ENCODE data around the gene SLC66A2. TPM values are rescaled to one million over a fixed set of nuclear protein-coding genes. Genes with fewer than 3 reads are reported as not detected.

Gene SLC66A2
- total RNA-seq, 1 donor, result 23.3 TPM

- no peak for TF ChIP-seq CTCF (IDR thresholded peaks at IDR 0.05; ENCODE audit: insufficient read depth, low read depth, low read length)
- no peak overlapping the region for H3K4me3 ChIP-seq (ENCODE audit: low read depth, low read length)
- no peak for DNase-seq (ENCODE audit: low read depth)
Measured at GRCh38 chr18:79852561-79853302, 98.7 kb downstream of the SLC66A2 start.

Other genes starting within 250 kb of the SLC66A2 start
- gene KCNG2, start 153.7 kb downstream of the SLC66A2 start, total RNA-seq, result under 0.01 and 0.64 TPM in 2 replicates
- gene HSBP1L1, start 13.0 kb upstream of the SLC66A2 start, total RNA-seq, result 13.5 and 22.0 TPM in 2 replicates
- gene TXNL4A, start 36.9 kb upstream of the SLC66A2 start, total RNA-seq, result 46.6 and 59.9 TPM in 2 replicates
- gene RBFA, start 82.8 kb upstream of the SLC66A2 start, total RNA-seq, result 22.5 and 27.4 TPM in 2 replicates
- 23.3 and 24.5 TPM in 2 replicates for gene ADNP2, start 157.6 kb upstream of the SLC66A2 start, total RNA-seq

Data from fibroblast of villous mesenchyme (primary cell).